ENCODE data around the gene ROBO2.

ROBO2 gene

DNA sequence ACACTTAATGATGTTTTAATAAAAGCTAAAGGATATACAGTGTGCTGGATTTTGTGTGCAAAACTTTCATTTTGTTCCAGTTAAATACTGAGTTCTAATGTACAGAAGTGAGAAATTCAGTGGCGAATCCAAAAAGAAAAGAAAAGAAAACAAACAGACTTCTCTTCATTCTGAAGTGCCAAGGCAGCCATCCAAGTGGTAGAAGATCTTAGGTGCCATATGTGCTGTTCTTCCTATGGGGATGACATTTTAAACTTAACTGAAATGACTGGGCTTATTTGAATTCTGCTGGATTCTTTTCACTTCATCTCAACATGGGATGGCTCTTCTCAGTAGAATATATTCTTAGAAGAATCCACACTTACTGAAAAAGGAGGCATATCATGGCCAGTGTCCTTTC is 416.5 kb downstream of the ROBO2 start:
- no peak overlapping the region for H3K27ac ChIP-seq
- no peak for DNase-seq (ENCODE audit: low read depth, low spot score)

GRCh38 chr3:77456906-77457305 is 417.0 kb downstream of the ROBO2 start:
- no peak overlapping the region for H3K27ac ChIP-seq
- DNase-seq (ENCODE audit: low read depth, low spot score) = no peak

DNA sequence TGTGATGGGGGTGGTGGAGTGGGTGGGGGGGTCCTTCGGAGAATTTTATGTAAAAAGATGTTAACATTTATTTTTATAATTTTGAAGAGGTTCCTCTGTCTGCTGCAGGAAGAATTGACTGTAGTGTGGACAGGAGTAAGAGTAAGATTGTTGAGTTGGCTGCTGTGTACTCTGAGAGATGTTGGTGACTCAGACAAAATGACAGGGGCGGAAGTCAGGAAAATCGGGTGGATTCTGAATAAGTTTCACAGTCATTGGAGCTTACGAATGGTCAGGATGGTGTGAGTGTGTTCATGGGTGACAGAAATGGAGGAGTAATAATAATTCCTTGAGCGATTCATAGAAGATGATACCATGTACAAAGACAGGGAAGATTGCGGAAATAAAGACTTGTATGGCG is 420.0 kb downstream of the ROBO2 start:
- DNase-seq (ENCODE audit: low read depth, low spot score) = no peak
- H3K27ac ChIP-seq = no peak overlapping the region

GRCh38 chr3:77460326-77460725 is 420.4 kb downstream of the ROBO2 start:
- no peak for DNase-seq (ENCODE audit: low read depth, low spot score)
- no peak overlapping the region for H3K27ac ChIP-seq

DNA sequence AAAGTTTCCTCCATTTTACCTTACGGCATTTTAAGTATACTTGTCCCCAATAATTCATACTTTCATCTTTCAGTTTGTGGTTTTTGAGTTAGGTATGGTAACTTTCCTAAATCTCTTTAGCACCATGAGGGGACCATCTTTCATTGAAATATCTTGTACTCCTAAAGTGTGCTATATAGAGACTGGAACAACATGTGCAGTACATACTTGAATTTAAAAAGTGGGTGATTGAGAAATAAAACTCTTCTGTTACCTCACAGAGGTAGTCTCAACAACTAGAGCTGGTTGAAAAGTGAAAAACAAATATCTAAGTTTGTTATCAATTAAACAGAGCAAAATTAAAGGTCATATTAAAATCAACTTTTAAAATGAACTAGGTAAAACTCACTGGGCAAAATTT is 423.1 kb downstream of the ROBO2 start:
- H3K27ac ChIP-seq = no peak overlapping the region
- no peak for DNase-seq (ENCODE audit: low read depth, low spot score)

DNA sequence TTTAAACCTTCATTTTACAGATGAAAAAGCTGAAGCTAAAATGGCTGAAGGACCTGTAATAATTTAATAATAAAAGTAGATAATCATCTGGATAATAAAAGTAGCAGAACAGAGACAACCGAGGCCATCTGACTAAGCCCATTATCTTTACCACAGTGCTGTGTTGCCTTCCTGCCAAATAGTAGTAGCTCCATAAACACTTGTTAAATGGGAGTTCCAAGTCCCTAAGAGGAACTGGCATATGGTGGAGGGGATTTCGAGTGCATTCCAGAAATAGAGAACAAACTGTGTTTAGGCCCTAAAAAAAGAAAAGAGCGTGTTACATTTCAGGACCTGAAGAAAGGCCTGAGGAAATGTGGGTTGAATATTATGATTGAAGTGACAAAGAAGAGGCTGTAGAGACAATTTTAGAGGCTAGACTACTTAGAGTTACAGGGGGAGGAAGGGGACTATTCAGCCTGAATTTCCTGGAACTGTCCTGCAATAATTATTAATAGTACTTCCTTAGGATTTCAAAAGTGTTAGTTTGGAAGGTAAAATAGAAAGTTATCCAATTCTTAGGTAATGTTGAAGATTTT is 424.3 kb downstream of the ROBO2 start:
- H3K27ac ChIP-seq = no peak overlapping the region
- DNase-seq (ENCODE audit: low read depth, low spot score) = no peak

DNA sequence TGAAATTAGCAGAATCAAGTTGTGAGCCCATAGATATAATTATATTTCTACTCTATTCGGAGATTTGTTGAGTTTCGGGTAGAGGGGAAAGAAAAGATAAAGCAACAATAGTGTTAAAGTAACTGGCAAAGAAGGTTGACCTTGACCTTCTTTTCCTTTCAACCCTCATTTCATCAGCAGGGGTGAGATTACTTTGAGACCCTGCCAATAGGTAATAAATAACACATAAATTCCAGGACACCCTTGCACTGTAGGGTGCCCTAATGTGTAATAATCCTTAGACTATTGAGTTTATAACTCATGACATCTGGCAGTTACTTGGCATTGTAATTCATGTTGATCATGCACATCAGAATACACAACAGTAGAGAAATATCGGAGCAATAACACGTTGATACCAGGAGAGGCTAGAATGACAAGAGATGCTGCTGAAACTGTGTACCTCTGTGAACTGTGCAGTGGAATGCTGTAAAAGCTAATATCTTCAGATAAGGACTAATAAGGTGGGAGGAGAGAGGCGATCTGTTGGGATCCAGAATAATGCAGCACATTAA is 426.7 kb downstream of the ROBO2 start:
- DNase-seq (ENCODE audit: low read depth, low spot score) = no peak
- no peak overlapping the region for H3K27ac ChIP-seq

GRCh38 chr3:77467702-77468625 is 428.1 kb downstream of the ROBO2 start:
- DNase-seq (ENCODE audit: low read depth, low spot score) = no peak
- no peak overlapping the region for H3K27ac ChIP-seq

GRCh38 chr3:77468626-77469020 is 428.7 kb downstream of the ROBO2 start:
- DNase-seq (ENCODE audit: low read depth, low spot score) = no peak
- H3K27ac ChIP-seq = no peak overlapping the region

DNA sequence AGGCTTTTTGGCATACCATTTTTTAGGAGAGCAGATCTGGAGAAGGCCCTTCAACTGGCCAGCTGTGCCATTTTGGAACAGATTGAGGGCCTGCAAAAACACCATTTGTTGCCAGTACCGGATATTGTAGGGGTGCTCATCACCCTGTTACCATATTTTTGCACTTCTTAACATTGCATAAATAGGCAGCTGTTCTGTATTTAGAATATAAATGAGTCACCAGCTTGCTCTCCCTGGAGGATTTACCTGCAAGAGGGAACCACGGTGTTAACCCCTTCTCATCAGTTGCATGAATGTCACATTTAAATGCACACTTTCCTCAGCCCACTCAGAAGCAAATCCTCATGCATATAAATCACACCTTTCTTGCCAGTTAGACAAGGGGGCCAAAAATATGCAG is 435.6 kb downstream of the ROBO2 start:
- no peak for DNase-seq (ENCODE audit: low read depth, low spot score)
- H3K27ac ChIP-seq = no peak overlapping the region

- H3K27ac ChIP-seq = no peak overlapping the region
- DNase-seq (ENCODE audit: low read depth, low spot score) = no peak
These were observed 439.1 kb downstream of the ROBO2 start for GRCh38 chr3:77479021-77479420.

- H3K27ac ChIP-seq = no peak overlapping the region
- DNase-seq (ENCODE audit: low read depth, low spot score) = no peak
These were observed 449.3 kb downstream of the ROBO2 start for GRCh38 chr3:77489216-77489615.

DNA sequence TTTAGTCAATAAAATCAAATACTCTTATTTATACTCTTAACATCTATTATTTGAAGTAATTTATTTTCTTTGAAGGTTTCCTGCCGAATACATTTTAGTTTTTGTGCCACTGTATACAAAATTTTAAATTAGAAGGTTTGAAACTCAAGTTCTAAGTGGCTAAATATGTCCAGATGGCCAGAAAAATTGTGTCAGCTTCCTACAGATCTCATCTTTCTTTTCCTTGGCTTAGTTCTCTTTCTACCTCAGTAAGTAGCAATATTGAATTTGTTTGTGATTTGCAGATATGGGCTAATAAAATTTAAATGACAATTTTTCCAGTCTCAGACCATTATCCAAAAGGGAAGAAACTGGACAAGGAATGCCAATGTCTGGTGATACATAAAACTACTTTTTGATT is 452.1 kb downstream of the ROBO2 start:
- no peak overlapping the region for H3K27ac ChIP-seq
- DNase-seq (ENCODE audit: low read depth, low spot score) = no peak

- DNase-seq (ENCODE audit: low read depth, low spot score) = no peak
These were observed 460.8 kb downstream of the ROBO2 start for GRCh38 chr3:77500721-77501120.

DNA sequence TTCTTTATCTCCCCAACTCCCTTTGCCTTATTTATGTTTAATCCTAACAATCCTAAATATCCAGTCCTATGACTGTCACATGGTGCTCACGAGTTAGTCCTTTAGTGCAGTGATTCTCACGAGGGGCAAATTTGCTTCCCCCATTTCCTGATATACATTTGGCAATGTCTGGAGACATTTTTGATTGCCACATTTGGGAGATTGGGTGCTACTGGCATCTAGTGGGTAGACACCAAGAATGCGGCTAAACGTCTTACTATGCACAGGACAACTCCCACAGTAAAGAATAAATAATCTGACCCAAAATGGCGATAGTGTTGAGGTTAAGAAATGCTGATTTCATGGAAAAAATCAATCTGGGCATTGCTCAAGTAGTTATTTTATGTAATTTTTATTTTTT is 466.5 kb downstream of the ROBO2 start:
- H3K27ac ChIP-seq = no peak overlapping the region
- no peak for DNase-seq (ENCODE audit: low read depth, low spot score)

More at GRCh38 chr3:77500721-77501120, 460.8 kb downstream of the ROBO2 start:
- no peak overlapping the region for H3K27ac ChIP-seq

DNA sequence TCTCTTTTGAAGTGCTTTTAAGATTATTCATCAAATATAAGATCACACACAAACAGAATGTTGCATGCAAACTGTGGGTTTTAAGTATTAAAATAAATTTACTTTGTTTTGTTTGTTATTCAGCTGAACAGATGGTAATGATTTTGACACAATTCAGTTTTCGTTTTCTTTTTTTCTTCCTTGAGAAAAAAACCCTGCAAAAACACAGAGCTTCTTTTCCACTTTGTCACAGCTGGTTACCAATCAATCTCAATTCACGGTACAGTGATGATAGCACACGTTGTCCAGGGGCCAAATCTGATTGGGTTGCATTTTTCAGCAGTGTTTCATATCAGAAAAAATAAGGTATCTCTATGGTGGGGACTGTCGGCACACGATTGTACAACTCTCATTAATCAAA is 473.6 kb downstream of the ROBO2 start:
- no peak for DNase-seq (ENCODE audit: low read depth, low spot score)
- no peak overlapping the region for H3K27ac ChIP-seq

DNA sequence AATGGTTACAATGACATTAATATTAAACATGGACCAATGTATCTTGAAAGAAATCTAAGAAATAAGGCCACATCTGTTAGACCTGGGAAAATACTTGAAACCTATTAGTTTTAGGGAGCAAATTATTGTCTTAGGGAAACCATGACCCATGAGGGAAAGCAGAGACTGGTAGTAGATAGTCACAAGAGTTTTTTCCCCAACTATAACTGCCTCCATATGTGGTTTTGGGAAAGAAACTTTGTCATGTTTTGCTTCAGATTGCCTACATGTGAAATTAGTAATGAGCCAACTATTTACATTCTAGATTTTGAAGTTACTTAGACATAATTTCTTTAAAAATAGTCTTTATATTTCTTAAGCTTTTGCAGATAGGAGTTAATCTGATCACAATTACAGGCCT is 474.9 kb downstream of the ROBO2 start:
- no peak overlapping the region for H3K27ac ChIP-seq
- no peak for DNase-seq (ENCODE audit: low read depth, low spot score)

DNA sequence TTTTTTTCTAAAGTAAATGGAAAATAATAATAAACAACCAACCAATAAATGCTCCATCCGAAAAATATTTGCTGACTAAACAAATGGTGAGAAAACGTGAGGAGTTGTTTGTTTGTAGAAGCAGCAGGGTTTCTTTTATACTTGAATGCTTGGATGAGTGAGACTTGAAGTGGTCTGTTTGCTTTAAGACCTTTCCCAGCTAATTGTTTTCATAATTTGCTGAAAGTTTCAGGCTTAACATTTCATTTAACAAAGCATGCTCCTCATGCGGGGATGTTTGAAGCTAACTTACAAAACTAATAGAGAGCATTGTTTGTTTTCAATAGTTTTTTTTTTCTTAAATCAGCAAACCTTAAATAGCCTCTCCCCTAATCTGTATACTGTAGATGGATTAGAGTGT is 484.6 kb downstream of the ROBO2 start:
- no peak for DNase-seq (ENCODE audit: low read depth, low spot score)
- no peak overlapping the region for H3K27ac ChIP-seq

DNA sequence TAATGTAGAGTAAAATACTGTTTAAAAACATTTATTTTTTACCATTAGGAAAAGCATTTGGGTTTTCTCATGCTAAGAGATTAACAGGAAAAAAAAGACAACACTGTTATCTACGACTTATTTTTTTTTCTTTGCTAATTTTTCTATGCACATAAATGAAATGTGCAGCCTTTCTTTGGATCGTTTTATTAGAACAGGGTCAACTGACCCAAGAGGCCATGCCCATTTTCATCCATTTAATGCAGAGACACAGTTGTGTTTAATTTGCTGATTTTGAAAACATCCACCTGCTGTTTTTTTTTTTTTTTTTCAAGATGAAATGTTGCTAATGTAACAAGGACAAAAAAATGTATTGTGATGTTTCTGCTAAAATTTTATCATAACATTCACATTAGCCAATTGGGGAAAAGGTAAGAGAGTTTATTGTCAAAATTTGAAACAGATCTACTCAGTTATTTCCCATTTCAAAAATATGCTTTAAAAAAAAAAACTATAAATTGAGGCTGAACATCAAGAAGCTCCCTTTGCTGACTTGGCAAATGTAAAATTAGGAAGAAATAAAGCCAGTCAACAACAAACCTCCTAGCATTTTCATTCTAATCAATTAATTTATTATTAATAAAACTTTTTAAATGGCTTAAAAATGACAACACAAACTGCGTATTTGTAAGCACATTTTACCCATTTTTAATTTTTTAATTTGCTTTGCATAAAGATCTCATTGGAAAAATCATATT is 485.2 kb downstream of the ROBO2 start:
- H3K27ac ChIP-seq = no peak overlapping the region
- no peak for DNase-seq (ENCODE audit: low read depth, low spot score)

DNA sequence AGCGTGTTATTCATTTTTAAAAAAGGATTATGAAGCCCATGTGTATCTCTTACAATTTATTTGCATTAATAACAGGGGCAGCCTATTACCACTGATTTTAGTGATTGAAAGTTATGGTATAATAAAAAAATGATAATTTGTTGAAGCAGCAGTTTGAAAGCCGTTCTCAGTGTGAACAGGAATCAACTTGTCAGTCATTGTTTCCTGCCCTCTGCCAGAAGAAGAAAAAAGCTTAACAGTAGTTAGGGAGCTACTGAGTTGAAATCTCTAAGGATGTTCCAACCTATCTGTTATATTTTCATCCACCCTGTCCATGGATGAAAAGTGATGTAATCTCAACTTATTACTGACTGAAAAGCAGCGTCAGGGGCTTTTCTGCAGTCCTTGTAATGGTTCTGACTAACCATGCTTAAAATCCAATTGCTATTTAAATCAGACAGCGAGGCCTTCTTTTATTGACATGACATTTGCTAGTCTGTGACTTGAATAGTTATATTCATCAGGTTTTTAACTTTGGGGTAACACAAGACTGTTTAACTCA is 486.7 kb downstream of the ROBO2 start:
- no peak for DNase-seq (ENCODE audit: low read depth, low spot score)
- no peak overlapping the region for H3K27ac ChIP-seq

- no peak for DNase-seq (ENCODE audit: low read depth, low spot score)
These were observed 489.6 kb downstream of the ROBO2 start for GRCh38 chr3:77529522-77529921.

More at GRCh38 chr3:77529522-77529921, 489.6 kb downstream of the ROBO2 start:
- no peak overlapping the region for H3K27ac ChIP-seq
